ENCODE data around the gene SLC27A5.
"Not testable (repeated sequence)": the region's sequence is repeated elsewhere in the genome, so short reads cannot be mapped to it uniquely, and the experiment has no call there.

Gene SLC27A5

GRCh38 chr19:58491393-58491792 is 20.4 kb downstream of the SLC27A5 start:
- no peak overlapping the region for H3K4me3 ChIP-seq (ENCODE audit: insufficient read length, low read depth)
- TF ChIP-seq YY1 (IDR thresholded peaks at IDR 0.05; ENCODE audit: insufficient read depth, insufficient read length): no peak
- no peak for TF ChIP-seq ZNF274 (IDR thresholded peaks at IDR 0.05; ENCODE audit: low read depth, low read length)
- no peak for TF ChIP-seq SUZ12 (IDR thresholded peaks at IDR 0.05; ENCODE audit: extremely low read depth, insufficient read depth, insufficient read length)
- no peaks in the 10 kb centered on the region for H3K36me3 ChIP-seq (ENCODE audit: insufficient read depth, insufficient read length, low read length)
- no peaks in the 10 kb centered on the region for H3K9me3 ChIP-seq (ENCODE audit: insufficient read depth, low read length)
- H3K9ac ChIP-seq (ENCODE audit: insufficient read length, low read depth): no peak overlapping the region
- no peaks in the 10 kb centered on the region for H3K4me1 ChIP-seq (ENCODE audit: insufficient read depth, insufficient read length)
- H3K27me3 ChIP-seq (ENCODE audit: insufficient read depth, insufficient read length): no peaks in the 10 kb centered on the region
- no peak for DNase-seq (ENCODE audit: low read depth, low spot score)

GRCh38 chr19:58484349-58484748 is 27.4 kb downstream of the SLC27A5 start:
- DNase-seq (ENCODE audit: low read depth, low spot score); H3K36me3 ChIP-seq (ENCODE audit: insufficient read depth, insufficient read length, low read length): not testable (repeated sequence)

GRCh38 chr19:58483776-58484175 is 28.0 kb downstream of the SLC27A5 start:
- DNase-seq (ENCODE audit: low read depth, low spot score): no peak
- Histone ChIP-seq H3K9ac (ENCODE audit: insufficient read length, low read depth) (no peak overlapping the region), H3K36me3 (ENCODE audit: insufficient read depth, insufficient read length, low read length) (peaks cover 11% of the 10 kb centered on the region), H3K4me1 (ENCODE audit: insufficient read depth, insufficient read length) (no peaks in the 10 kb centered on the region), H3K4me3 (ENCODE audit: insufficient read length, low read depth) (no peak overlapping the region), H3K27me3 (ENCODE audit: insufficient read depth, insufficient read length) (no peaks in the 10 kb centered on the region), H3K9me3 (ENCODE audit: insufficient read depth, low read length) (no peaks in the 10 kb centered on the region)
- TF ChIP-seq YY1 (IDR thresholded peaks at IDR 0.05; ENCODE audit: insufficient read depth, insufficient read length): no peak
- TF ChIP-seq SUZ12 (IDR thresholded peaks at IDR 0.05; ENCODE audit: extremely low read depth, insufficient read depth, insufficient read length): no peak
- TF ChIP-seq ZNF274 (IDR thresholded peaks at IDR 0.05; ENCODE audit: low read depth, low read length): no peak

More at GRCh38 chr19:58484349-58484748, 27.4 kb downstream of the SLC27A5 start:
- not testable (repeated sequence) for H3K4me1 ChIP-seq (ENCODE audit: insufficient read depth, insufficient read length); H3K27me3 ChIP-seq (ENCODE audit: insufficient read depth, insufficient read length); H3K4me3 ChIP-seq (ENCODE audit: insufficient read length, low read depth); H3K9me3 ChIP-seq (ENCODE audit: insufficient read depth, low read length); H3K9ac ChIP-seq (ENCODE audit: insufficient read length, low read depth)

- DNase-seq (ENCODE audit: low read depth, low spot score): no peak
- Histone ChIP-seq H3K9ac (ENCODE audit: insufficient read length, low read depth) (no peak overlapping the region), H3K27me3 (ENCODE audit: insufficient read depth, insufficient read length) (no peaks in the 10 kb centered on the region), H3K36me3 (ENCODE audit: insufficient read depth, insufficient read length, low read length) (peaks cover 16% of the 10 kb centered on the region), H3K9me3 (ENCODE audit: insufficient read depth, low read length) (no peaks in the 10 kb centered on the region), H3K4me3 (ENCODE audit: insufficient read length, low read depth) (no peak overlapping the region), H3K4me1 (ENCODE audit: insufficient read depth, insufficient read length) (peaks cover 3% of the 10 kb centered on the region)
- TF ChIP-seq SUZ12 (IDR thresholded peaks at IDR 0.05; ENCODE audit: extremely low read depth, insufficient read depth, insufficient read length) (no peak), YY1 (IDR thresholded peaks at IDR 0.05; ENCODE audit: insufficient read depth, insufficient read length) (no peak), ZNF274 (IDR thresholded peaks at IDR 0.05; ENCODE audit: low read depth, low read length) (no peak)
Observed at GRCh38 chr19:58482372-58482771, 29.4 kb downstream of the SLC27A5 start.

GRCh38 chr19:58480831-58481230 is 31.0 kb downstream of the SLC27A5 start:
- Histone ChIP-seq H3K36me3 (ENCODE audit: insufficient read depth, insufficient read length, low read length) (peaks cover 16% of the 10 kb centered on the region), H3K27me3 (ENCODE audit: insufficient read depth, insufficient read length) (no peaks in the 10 kb centered on the region), H3K9ac (ENCODE audit: insufficient read length, low read depth) (no peak overlapping the region), H3K4me3 (ENCODE audit: insufficient read length, low read depth) (no peak overlapping the region), H3K9me3 (ENCODE audit: insufficient read depth, low read length) (no peaks in the 10 kb centered on the region), H3K4me1 (ENCODE audit: insufficient read depth, insufficient read length) (peaks cover 9% of the 10 kb centered on the region)
- DNase-seq (ENCODE audit: low read depth, low spot score): no peak
- no peak for TF ChIP-seq SUZ12 (IDR thresholded peaks at IDR 0.05; ENCODE audit: extremely low read depth, insufficient read depth, insufficient read length)
- TF ChIP-seq YY1 (IDR thresholded peaks at IDR 0.05; ENCODE audit: insufficient read depth, insufficient read length): no peak
- TF ChIP-seq ZNF274 (IDR thresholded peaks at IDR 0.05; ENCODE audit: low read depth, low read length): no peak

GRCh38 chr19:58480481-58480830 is 31.3 kb downstream of the SLC27A5 start:
- no peak overlapping the region for H3K9ac ChIP-seq (ENCODE audit: insufficient read length, low read depth)
- no peak for DNase-seq (ENCODE audit: low read depth, low spot score)
- H3K4me3 ChIP-seq (ENCODE audit: insufficient read length, low read depth): no peak overlapping the region
- H3K4me1 ChIP-seq (ENCODE audit: insufficient read depth, insufficient read length): peaks cover 9% of the 10 kb centered on the region
- H3K27me3 ChIP-seq (ENCODE audit: insufficient read depth, insufficient read length): no peaks in the 10 kb centered on the region
- no peaks in the 10 kb centered on the region for H3K9me3 ChIP-seq (ENCODE audit: insufficient read depth, low read length)
- no peak for TF ChIP-seq ZNF274 (IDR thresholded peaks at IDR 0.05; ENCODE audit: low read depth, low read length)
- TF ChIP-seq SUZ12 (IDR thresholded peaks at IDR 0.05; ENCODE audit: extremely low read depth, insufficient read depth, insufficient read length): no peak
- no peak for TF ChIP-seq YY1 (IDR thresholded peaks at IDR 0.05; ENCODE audit: insufficient read depth, insufficient read length)
- H3K36me3 ChIP-seq (ENCODE audit: insufficient read depth, insufficient read length, low read length): peaks cover 16% of the 10 kb centered on the region

GRCh38 chr19:58479736-58480480 is 31.9 kb downstream of the SLC27A5 start:
- no peak for TF ChIP-seq ZNF274 (IDR thresholded peaks at IDR 0.05; ENCODE audit: low read depth, low read length)
- no peak for TF ChIP-seq YY1 (IDR thresholded peaks at IDR 0.05; ENCODE audit: insufficient read depth, insufficient read length)
- TF ChIP-seq SUZ12 (IDR thresholded peaks at IDR 0.05; ENCODE audit: extremely low read depth, insufficient read depth, insufficient read length): no peak
- Histone ChIP-seq H3K4me1 (ENCODE audit: insufficient read depth, insufficient read length) (peaks cover 9% of the 10 kb centered on the region), H3K36me3 (ENCODE audit: insufficient read depth, insufficient read length, low read length) (peaks cover 16% of the 10 kb centered on the region), H3K4me3 (ENCODE audit: insufficient read length, low read depth) (no peak overlapping the region), H3K9me3 (ENCODE audit: insufficient read depth, low read length) (no peaks in the 10 kb centered on the region), H3K27me3 (ENCODE audit: insufficient read depth, insufficient read length) (no peaks in the 10 kb centered on the region), H3K9ac (ENCODE audit: insufficient read length, low read depth) (no peak overlapping the region)
- DNase-seq (ENCODE audit: low read depth, low spot score): no peak

Measured in NT2/D1 (cell line).